Measurements from ENCODE around the gene ZNF784.
"Not testable (repeated sequence)": the region's sequence is repeated elsewhere in the genome, so short reads cannot be mapped to it uniquely, and the experiment has no call there.

The ZNF784 gene

DNA sequence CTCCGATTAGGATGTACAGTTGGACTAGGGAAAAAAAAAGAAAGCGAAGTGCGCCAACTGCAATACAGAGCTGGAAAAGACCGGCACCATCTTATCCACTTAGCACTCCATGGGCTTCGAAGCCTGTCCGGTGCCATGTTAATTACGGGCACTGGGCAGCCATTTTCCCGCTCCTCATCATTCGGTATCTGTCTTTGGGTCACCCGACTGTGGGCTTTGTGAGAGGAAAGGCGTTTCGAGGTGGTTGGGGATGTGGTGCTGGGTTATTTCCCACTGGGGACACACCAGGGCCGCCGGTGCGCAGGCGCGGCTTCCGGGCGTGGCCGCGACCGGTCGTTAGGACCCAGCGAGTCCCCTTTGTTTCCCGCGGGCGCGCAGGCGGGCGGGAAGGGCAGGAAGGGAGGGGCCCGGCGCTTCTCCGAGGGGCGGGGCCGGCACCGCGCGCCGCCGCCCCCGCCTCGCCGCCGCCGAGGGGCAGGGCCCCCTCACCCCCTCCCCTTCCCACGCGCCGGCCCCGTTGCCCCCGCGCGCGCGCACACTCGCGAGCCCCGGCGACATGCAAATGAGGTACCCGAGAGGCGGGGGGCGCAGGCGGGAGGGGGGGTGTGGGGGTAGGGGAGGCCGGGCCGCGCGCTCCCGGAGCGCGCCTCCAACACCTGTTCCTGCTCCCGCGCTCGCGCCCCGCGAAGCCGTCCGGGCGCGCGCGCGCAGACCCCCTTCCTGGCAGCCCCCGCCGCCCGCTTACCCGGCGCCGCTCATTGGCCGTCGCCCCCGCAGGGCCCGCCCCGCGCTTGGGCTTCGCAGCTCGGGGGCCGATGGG, 24.3 kb downstream of the ZNF784 start, which contains the start of gene ZNF524:
ZNF524 (plus strand) TSS at position 447 of the 820 bp plus-strand sequence. CDS start 1,825 bp downstream, outside the sequence.
- DNase-seq = peak; percentile 95

DNA sequence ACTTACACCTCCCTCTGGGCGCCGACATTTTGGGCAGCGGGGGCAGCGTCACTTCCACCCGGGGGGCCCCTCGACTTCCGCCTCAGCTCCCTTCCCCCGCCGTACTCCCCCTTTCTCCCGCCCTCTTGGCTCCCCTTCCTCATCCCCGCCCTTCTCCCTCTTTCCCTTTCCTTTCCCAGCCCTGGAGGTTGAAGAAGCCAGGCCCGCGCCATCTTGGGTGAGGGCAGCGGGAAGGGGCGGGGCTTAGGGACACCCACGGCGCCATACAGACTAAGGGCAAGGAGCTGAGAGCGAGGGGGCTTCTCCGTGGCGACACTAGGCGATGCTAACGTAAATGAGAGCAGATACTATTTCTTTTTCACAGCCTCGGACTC, 24.9 kb downstream of the ZNF784 start, which contains the start of gene FIZ1:
FIZ1 (minus strand) TSS at position 50 of the 374 bp plus-strand sequence. CDS start 1,652 bp downstream, outside the sequence.
- peak; percentile 100 for DNase-seq

DNA sequence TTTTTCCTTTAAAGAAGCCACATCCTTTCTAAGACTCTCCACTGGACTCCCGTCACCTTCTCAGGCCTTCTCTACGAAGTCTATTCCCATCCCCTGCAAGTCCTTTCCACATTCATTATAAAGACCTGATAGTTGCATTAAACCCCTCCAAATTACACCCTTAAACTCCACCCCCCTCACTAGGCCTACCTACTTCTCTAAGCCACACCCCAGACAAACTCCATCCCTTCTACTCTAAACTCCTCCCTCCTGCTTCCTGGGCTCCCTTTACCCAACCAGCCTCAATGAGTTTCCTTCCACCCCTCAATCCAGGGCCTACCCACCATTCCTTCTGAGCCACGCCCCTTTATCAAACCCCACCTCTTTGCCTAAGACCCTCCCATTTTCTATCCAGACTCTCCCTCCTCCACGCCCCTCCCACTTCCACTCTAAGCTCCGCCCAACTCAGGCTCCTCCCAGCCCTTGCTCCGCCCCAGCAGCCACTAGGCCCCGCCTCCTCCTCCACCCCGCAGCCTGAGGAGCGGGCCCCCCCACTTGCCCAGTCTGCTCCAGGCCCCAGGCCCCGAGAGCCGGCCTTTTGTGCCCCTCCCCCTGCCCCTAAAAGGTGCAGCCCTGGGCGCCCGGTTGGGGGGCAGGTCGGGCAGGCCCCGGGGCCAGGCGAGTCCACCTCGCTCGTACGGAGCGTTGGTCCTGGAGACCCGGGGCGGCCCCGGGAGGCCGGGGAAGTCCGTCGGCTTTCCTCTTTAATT, 25.5 kb downstream of the ZNF784 start:
- DNase-seq = peak; percentile 95

DNA sequence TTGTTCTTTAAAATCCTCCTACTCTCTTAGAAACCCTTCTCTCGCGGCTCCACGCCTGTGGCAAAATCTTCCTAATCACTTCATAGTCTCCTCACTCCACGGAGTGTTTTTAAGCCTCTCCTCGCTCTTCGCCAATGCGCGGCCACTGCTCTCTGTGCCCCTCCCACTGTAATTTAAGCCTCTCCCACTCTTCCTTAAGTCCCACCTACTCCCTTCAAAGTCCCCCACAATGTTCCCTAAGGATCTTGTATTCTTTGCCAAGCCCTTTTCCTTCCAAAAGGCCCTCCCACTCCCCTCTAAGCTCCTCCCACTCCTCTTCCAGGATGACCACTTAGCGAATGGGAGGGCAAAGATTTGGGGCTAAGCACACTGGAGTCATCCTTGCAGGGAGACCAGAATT, 26.3 kb downstream of the ZNF784 start:
- DNase-seq = no peak

DNA sequence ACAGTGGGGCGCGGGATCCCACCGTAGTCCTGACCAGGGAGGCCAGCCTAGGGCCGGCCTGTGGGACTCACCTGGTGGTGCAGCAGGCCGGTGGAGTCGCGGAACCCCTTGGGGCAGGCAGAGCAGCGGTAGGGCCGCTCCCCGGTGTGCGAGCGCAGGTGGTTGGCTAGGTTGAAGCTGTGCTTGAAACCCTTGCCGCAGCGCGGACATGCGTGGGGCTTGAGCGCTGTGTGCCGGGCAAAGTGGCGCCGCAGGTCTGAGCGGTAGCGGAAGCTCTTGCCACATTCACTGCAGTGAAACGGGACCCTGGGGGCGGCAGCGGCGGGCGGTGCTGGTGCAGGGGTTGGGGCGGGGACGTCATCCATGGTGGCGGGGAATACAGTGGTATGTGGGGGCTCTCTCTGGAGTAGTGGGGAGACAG, 26.9 kb downstream of the ZNF784 start:
- no peak for DNase-seq

DNA sequence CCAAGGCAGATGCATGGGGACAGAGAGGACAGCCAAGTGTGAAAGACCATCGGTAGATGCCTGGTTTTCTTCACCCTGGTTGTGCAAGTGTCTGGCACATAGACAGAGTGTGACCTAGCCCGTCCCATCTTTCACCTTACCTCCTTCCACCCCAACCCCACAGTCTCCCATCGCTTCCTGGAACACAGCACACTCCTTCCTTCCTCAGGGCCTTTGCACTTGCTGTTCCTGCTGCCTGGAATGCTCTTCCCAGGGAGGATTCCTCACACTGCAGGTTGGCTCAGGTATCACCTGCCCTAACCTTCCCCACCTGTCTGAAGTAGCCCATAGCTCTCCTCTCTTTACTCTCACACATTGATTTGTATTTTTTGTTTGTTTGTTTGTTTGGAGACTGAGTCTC, 28.1 kb downstream of the ZNF784 start:
- DNase-seq = no peak

DNA sequence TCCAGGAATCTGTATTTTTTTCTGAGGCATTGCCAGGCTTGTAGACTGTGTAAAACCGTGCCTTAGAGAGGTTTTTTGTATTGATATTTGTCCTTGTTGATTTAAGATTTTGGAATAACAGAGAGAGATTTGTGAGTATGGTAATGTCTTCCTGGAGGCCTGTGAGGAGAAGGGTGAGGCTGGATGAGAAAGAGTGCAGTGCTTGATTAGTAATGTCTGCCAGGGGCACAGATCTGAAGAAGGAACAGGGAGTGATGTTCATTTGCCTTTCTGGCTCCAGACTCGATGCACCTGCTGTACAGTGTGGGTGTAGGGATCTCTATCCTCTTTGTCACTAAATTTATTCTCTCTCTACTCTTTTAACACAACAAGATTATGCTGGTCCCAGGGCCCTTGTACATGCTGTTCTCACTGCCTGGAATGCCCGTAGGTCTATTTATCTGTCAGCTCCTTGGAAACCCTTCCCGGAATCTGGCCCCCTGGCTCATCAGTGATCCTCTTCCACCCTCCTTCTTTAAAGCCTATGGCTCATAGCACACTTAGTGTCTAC, 29.3 kb downstream of the ZNF784 start:
- no peak for DNase-seq

DNA sequence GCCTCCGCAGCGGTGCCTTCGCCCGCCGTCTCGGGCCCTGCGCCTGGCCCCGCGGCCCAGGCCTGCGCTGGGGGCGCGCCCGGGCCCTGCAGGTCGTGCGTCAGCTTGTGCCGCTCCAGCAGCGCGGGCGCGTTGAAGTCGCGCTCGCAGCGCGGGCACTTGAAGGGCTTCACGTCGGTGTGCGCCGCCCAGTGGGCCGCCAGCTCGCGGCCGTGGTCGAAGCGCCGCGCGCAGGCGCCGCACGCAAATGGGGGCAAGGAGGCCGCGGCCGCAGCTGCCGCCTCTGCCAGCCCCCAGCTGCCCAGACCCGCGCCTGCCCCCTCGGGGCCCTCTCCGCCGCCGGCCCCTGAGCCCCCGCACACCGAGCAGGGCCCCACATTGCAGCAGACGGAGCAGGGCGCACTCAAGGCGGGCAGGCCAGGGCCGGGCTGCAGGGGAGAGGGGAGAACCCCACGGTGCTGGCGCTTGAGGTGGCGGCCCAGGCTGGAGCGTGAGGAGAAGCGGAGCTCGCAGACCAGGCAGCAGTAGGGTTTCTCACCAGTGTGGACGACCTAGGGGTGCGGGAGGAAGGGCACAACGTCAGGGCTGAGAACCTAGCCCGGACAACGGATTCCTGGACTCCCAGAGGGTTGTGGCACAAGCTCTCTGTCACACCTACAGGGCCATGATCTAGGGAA, 31.1 kb downstream of the ZNF784 start:
- no peak for DNase-seq

DNA sequence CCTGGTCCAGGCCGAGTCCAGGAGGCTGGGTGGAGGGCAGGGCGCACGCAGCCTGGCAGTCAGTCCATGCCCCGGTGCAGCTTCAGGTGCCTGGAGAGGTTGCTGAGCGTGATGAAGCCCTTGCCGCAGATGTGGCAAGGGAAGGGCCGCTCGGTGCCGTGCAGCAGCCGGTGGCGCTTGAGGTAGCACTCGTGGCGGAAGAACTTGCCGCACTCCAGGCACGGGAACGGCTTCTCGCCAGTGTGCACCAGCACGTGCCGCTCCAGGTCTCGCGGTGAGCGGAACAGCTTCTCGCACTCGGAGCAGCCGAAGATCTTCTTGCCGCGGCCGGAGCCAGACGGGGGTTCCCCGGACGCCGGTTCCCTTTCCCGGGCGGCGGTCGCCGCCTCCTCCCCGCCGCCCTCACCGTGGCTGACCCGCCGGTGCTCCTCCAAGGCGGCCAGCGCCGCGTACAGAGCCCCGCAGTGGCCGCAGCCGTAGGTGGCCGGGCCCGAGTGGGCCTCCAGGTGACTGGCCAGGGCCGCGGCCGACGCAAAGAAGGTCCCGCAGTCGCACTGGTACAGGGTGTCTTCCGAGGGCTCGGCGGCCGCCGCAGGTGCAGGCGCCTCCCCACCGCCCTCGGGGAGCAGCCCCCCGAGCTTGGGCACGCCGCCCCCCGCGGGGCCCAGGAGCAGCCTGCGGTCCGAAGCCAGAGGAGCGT, 31.8 kb downstream of the ZNF784 start:
- DNase-seq = no peak

DNA sequence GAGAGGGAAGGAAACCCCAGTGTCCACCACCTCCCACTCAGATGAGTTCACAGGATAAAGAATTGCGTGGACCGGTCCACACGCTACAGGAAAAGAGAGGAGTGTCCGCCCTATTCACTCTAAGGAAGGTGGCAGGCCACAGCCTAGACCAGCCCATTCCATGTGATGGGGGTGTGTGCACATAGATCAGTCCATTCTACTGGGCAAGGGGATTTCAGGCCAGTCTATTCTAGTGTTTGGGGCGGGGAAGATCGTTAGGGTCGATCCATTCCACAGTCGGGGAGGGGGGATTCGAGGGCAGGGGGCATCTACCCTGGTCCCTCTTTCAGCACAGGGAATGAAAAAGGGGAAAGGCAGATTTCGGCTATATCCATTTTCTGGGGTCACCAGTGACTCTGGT, 32.8 kb downstream of the ZNF784 start:
- DNase-seq = no peak

DNA sequence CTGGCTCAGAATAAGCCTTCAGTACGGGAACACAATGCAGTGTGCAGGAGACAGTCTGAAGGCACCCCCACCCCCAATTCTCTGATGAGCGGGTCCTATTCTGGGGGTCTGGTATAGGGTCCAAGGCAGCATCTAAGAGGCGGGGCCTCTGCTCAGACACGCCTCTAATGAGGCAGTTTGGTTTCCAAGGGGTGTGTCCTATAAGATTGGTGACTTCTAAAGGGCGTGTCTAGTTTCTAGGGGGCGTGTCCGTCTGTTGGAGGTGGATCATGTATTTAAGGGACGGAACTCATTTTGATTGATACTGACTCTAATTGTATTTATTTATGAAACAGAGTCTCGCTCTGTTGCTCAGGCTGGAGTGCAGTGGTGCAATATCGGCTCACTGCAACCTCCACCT, 33.7 kb downstream of the ZNF784 start:
- DNase-seq = no peak

DNA sequence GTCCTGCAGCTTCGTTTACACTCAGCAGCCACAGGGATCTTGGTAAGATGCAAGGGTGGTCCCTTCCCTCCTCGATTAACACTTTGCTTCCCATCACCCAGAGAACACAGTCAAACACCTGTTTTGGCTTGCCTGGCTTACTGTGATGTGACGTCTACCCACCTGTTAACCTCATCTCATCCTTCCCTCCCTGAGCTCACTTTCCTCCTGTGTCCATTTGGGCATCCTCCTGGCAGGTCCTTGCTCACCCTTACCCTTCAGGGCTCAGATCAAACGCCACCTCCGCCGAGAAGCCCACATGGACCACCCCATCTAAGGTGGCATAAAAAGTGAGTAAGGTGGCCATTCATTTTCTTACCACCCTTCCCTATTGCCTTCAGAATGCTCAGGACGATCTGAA, 34.3 kb downstream of the ZNF784 start:
- DNase-seq = no peak

DNA sequence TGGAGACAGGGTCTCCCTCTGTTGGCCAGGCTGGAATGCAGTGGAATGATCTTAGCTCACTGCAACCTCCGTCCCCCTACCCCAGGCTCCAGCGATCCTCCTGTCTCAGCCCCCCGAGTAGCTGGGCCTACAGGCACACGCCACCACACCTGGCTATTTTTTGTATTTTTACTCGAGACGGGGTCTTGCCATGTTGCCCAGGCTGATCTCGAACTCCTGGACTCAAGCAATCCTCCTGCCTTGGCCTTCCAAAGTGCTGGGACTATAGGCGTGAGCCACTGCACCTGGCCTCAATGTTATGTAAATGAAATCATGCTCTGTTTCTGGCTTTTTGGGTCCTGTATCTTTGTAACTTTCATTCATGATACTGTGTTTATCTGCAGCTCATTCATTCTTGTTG, 35.6 kb downstream of the ZNF784 start:
- no peak for DNase-seq

DNA sequence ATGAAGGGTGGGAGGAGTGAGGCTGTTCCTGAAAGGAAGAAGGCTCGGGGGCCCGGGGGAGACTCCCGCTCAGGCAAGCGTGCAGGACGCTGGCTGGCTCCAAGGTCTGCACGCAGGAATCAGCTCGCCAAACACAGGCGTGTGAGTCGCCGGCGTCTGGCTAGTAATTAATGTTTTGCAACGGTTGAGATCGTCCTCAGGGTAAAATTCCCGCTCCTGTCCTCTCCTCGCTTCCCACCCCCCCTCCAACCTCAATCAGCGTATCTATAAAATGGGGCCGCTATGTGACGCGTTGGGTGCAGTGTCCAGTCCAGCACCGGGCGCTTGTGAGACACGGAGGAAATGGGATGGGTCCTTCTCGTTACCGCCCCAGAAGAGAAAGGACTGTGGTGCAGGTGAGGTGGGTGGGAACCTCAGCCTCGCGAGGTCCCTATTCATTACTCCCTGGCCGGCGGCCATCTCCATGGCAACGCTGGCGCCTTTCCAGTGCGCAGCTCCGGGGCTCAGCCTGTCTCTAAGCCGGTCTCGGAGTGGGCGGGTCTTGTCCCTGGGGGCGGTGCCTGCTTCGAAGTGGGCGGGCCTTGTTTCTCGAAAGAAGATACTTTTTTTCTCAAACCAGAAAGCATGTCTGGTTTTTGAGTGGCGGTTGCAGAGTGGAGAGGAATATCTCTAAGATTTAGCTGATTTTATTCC, 37.2 kb downstream of the ZNF784 start:
- DNase-seq = peak; percentile 95

DNA sequence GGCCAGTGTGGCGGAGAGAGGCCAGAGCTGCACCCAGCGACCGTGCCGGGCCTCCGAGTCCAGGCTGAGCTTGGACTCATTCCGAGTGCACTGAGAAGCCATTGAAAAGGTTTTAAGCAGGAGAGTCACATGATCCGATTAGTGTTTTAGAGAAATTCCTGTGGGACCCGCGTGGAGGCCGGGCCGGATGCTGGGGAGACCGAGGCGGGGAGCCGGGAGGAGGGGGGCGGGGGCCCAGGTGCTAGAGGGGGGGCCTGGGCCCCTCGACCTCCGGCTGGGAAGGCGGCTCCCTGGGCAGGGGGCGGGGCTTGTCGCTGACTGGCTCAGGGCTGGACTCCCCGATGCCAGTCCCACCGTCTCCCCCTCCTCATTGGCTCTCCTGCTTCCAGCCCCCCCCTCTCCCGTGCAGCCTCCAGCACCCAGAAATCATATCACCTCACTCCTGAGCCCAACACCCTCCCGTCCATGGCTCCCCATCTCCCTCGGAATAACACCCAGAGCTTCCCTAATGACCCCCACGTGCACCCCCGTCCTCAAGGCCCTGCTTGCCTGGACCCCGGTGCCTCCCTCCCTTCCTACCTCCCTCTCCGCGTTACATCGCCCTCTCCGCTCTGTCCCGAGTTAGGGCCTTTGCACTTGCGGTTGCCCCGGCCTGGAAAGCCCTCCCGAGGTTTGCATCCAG, 38.6 kb downstream of the ZNF784 start:
- peak; percentile 91 for DNase-seq

DNA sequence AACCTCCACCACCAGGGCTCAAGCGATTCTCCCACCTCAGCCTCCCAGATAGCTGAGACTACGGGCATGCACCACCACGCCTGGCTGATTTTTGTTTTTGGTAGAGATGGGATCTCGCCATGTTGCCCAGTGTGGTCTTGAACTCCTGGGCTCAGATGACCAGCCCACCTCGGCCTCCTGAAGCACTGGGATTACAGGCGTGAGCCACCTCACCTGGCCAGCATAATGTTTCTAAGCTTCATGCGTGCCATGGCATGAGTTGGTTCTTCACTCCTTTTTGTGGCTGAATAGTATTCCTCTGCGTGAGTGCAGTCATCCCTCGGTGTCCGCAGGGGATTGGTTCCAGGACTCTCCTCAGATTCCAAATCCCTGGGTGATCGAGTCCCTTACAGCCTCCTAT, 39.5 kb downstream of the ZNF784 start:
- DNase-seq = no peak

DNA sequence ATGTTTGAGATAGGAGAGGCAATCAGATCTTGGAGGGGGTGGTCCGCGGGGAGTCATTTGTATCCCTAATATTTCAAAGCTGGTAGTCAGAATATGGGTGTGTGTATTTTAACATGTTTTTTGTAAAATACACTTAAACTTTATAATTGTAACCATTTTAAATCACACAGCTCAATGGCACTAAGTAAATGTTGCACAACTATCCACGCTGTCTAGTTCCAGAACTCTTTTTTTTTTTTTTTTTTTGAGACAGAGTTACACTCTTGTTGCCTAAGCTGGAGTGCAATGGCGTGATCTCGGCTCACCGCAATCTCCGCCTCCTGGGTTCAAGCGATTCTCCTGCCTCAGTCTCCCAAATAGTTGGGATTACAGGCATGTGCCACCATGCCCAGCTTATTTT, 40.5 kb downstream of the ZNF784 start:
- DNase-seq = not testable (repeated sequence)

DNA sequence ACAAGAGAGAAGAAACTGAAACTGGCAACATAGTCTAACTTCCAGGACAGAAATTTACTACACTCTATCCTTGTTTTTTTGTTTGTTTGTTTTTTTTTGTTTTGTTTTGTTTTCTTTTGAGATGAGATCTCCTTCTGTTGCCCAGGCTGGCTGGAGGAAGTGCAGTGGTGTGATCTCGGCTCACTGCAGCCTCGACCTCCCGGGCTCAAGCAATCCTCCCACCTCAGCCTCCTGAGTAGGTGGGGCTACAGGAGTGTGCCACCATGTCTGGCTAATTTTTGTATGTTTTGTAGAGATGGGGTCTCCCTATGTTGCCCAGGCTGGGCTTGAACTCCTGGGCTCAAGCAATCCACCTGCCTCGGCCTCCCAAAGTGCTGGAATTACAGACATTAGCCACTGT, 42.1 kb downstream of the ZNF784 start:
- DNase-seq = not testable (repeated sequence)

DNA sequence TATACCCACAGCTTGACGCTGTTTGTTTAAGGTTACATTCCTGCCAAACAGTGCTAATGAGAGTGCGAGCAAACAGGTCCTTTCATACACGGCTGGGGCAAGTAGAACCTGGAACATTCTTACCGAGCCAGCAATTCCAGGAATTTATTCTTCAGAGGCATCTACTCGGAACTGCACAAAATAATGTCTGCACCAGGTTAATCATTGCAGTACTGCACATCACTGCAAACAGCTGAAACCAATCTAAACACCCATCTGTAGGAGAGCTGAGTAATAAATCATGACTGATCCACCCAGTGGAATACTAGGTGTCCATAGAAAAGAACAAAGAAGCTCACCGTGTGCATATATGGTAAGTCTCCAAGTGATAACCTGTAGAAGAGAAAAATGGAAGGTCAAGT, 42.5 kb downstream of the ZNF784 start:
- DNase-seq = no peak

DNA sequence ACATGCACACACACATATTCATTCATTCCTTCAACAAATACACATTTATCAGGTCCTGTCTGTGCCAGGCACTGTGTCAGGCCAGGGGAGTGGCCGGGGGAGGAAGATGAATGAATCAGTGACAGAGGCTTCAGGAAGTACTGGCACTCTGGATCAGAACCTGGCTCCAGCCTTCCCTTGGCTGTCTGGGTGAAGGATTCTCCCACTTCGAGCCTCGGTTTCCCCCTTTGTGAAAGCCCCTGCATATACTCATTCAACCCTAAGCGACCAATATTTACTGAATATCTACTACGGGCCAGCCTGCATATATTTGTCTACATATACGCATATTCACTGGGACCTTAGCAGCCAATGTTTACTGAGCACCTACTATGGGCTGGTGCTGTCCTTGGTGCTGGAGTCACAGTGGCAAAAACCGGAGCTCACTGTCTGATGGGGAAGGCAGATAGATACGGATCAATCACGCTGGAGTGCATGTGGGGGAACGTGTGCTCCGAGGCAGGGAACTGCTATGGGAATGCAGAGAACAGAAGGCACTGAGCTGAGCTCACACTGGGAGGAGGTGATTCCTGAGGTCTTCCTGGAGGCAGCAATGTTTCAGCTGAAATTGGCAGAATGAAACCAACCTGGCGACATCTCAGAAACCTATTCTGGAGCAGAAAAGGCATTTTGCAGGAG, 43.1 kb downstream of the ZNF784 start:
- no peak for DNase-seq
